NCI-H2227 (cell line): Measurements from ENCODE around the gene MFSD11.
"Not testable (repeated sequence)": the region's sequence is repeated elsewhere in the genome, so short reads cannot be mapped to it uniquely, and the experiment has no call there.

Source experiments
- DNase-seq: peaks from one replicate; lab custom pipeline; 2025; ENCODE audit not compliant: unreplicated experiment; lab: John Stamatoyannopoulos, UW

MFSD11 gene

GRCh38 chr17:76737676-76738467 lies at the start of gene MFSD11:
TSS of gene MFSD11 (plus strand) at chr17:76738119. CDS start at chr17:76738353, 234 bp downstream.
- peak; percentile 97 for DNase-seq

GRCh38 chr17:76688165-76688622 lies 49.7 kb upstream of the MFSD11 start:
- DNase-seq = no peak

GRCh38 chr17:76689859-76690258 lies 48.1 kb upstream of the MFSD11 start:
- DNase-seq = no peak

GRCh38 chr17:76690596-76691280 lies 47.2 kb upstream of the MFSD11 start:
- DNase-seq = no peak

- DNase-seq = no peak
Observed at GRCh38 chr17:76691379-76692191, 46.3 kb upstream of the MFSD11 start.

- DNase-seq = no peak
Observed at GRCh38 chr17:76695059-76695831, 42.7 kb upstream of the MFSD11 start.

GRCh38 chr17:76696763-76697701 lies 40.9 kb upstream of the MFSD11 start:
- DNase-seq = no peak

- peak; percentile 81 for DNase-seq
Observed at GRCh38 chr17:76697702-76698465, 40.0 kb upstream of the MFSD11 start.

GRCh38 chr17:76698466-76698977 lies 39.4 kb upstream of the MFSD11 start:
- not testable (repeated sequence) for DNase-seq

- DNase-seq = no peak
Observed at GRCh38 chr17:76700270-76700616, 37.7 kb upstream of the MFSD11 start.

- DNase-seq = peak; percentile 78
Observed at GRCh38 chr17:76700617-76701470, 37.1 kb upstream of the MFSD11 start.

GRCh38 chr17:76701471-76701967 lies 36.4 kb upstream of the MFSD11 start:
- DNase-seq = no peak

GRCh38 chr17:76702076-76702475 lies 35.8 kb upstream of the MFSD11 start:
- no peak for DNase-seq

GRCh38 chr17:76702941-76703637 lies 34.8 kb upstream of the MFSD11 start:
- no peak for DNase-seq

GRCh38 chr17:76704805-76705204 lies 33.1 kb upstream of the MFSD11 start:
- no peak for DNase-seq

- no peak for DNase-seq
Observed at GRCh38 chr17:76706817-76707216, 31.1 kb upstream of the MFSD11 start.
